SK-N-SH (cell line): Measurements from ENCODE around the gene OR5A1. TPM values are rescaled to one million over a fixed set of nuclear protein-coding genes. Genes with fewer than 3 reads are reported as not detected.

ENCODE experiments used
- polyA plus RNA-seq, 3 experiments: library from polyadenylated mRNA; depleted of rRNA; stranded (reverse); fragments of >200 nt; gene quantifications; 2 replicates each; pipeline ENCODE4 v1.2.3, GENCODE V29; 2012

Gene OR5A1
- polyA plus RNA-seq, 1 of the 3 experiments (the other 2 are of a cell fraction), result not detected

Other genes with a start within 250 kb of the OR5A1 start
- gene MPEG1, start 223.5 kb upstream of the OR5A1 start, polyA plus RNA-seq (2012; rRNA removed), result not detected in 2 replicates
- gene OR5AN1, start 77.6 kb upstream of the OR5A1 start, polyA plus RNA-seq (2012; rRNA removed), result not detected in 2 replicates
- gene OR5A2, start 10.1 kb upstream of the OR5A1 start, polyA plus RNA-seq (2012; rRNA removed), result not detected in 2 replicates
- not detected in 2 replicates for gene OR4D6, start 20.5 kb downstream of the OR5A1 start, polyA plus RNA-seq (2012; rRNA removed)
- not detected in 2 replicates for gene OR4D10, start 36.8 kb downstream of the OR5A1 start, polyA plus RNA-seq (2012; rRNA removed)
- not detected in 2 replicates for gene OR4D11, start 67.1 kb downstream of the OR5A1 start, polyA plus RNA-seq (2012; rRNA removed)
- not detected in 2 replicates for gene OR4D9, start 75.1 kb downstream of the OR5A1 start, polyA plus RNA-seq (2012; rRNA removed)
- 11.8 and 12.1 TPM in 2 replicates for gene OSBP, start 179.3 kb downstream of the OR5A1 start, polyA plus RNA-seq (2012; rRNA removed)
- gene PATL1, start 232.6 kb downstream of the OR5A1 start, polyA plus RNA-seq (2012; rRNA removed), result 20.5 and 22.0 TPM in 2 replicates